ENCODE measurements around the gene SLC38A1.

SLC38A1 gene

GRCh38 chr12:46174919-46175318 lies 93.9 kb downstream of the SLC38A1 start:
- no peak overlapping the region for H2BK120ac ChIP-seq (ENCODE audit: low read depth, low read length)
- no peak overlapping the region for H2BK5ac ChIP-seq (ENCODE audit: low read length)
- H3K4me2 ChIP-seq (ENCODE audit: low read length): no peak overlapping the region
- no peak overlapping the region for H3K18ac ChIP-seq (ENCODE audit: low read length)
- no peak overlapping the region for H3K9ac ChIP-seq (ENCODE audit: low read length)
- H3K79me1 ChIP-seq (ENCODE audit: low read length): no peaks in the 10 kb centered on the region
- H3K27me3 ChIP-seq (ENCODE audit: insufficient read depth, low read length, poor library complexity): no peaks in the 10 kb centered on the region
- H4K5ac ChIP-seq (ENCODE audit: low read length): no peak overlapping the region
- DNase-seq: no peak
- H2AK5ac ChIP-seq (ENCODE audit: low read length): no peak overlapping the region
- H3K4ac ChIP-seq (ENCODE audit: low read depth, low read length): no peak overlapping the region
- no peak overlapping the region for H3K4me3 ChIP-seq (ENCODE audit: low read length)
- no peak overlapping the region for H4K8ac ChIP-seq (ENCODE audit: low read depth, low read length)
- H2BK15ac ChIP-seq (replicated peaks; ENCODE audit: low read depth): no peak overlapping the region
- H3K79me2 ChIP-seq (ENCODE audit: control insufficient read depth, insufficient read depth, low read length): no peaks in the 10 kb centered on the region
- H3K56ac ChIP-seq (ENCODE audit: low read length): no peak overlapping the region
- H3K36me3 ChIP-seq (ENCODE audit: control insufficient read depth, insufficient read depth, low read length): no peaks in the 10 kb centered on the region
- H3K4me1 ChIP-seq (ENCODE audit: control insufficient read depth, low read depth, low read length): no peaks in the 10 kb centered on the region
- no peak overlapping the region for H3K27ac ChIP-seq (ENCODE audit: low read depth, low read length)
- WGBS (ENCODE audit: extremely low coverage, insufficient coverage, low lambda C conversion rate): no CpG with 5 or more reads among the region's 8 CpGs
- H3K23ac ChIP-seq (ENCODE audit: low read length): no peak overlapping the region

- Histone ChIP-seq H3K4me2 (ENCODE audit: low read length) (no peak overlapping the region), H3K9ac (ENCODE audit: low read length) (no peak overlapping the region), H3K56ac (ENCODE audit: low read length) (no peak overlapping the region), H3K79me1 (ENCODE audit: low read length) (no peaks in the 10 kb centered on the region), H3K4me3 (ENCODE audit: low read length) (no peak overlapping the region), H3K4ac (ENCODE audit: low read depth, low read length) (no peak overlapping the region), H4K5ac (ENCODE audit: low read length) (no peak overlapping the region), H2AK5ac (ENCODE audit: low read length) (no peak overlapping the region), H3K27ac (ENCODE audit: low read depth, low read length) (no peak overlapping the region), H3K23ac (ENCODE audit: low read length) (no peak overlapping the region), H2BK15ac (replicated peaks; ENCODE audit: low read depth) (no peak overlapping the region), H3K4me1 (ENCODE audit: control insufficient read depth, low read depth, low read length) (no peaks in the 10 kb centered on the region), H3K79me2 (ENCODE audit: control insufficient read depth, insufficient read depth, low read length) (no peaks in the 10 kb centered on the region), H2BK5ac (ENCODE audit: low read length) (no peak overlapping the region), H4K8ac (ENCODE audit: low read depth, low read length) (no peak overlapping the region), H3K18ac (ENCODE audit: low read length) (no peak overlapping the region), H3K27me3 (ENCODE audit: insufficient read depth, low read length, poor library complexity) (no peaks in the 10 kb centered on the region), H3K36me3 (ENCODE audit: control insufficient read depth, insufficient read depth, low read length) (no peaks in the 10 kb centered on the region), H2BK120ac (ENCODE audit: low read depth, low read length) (no peak overlapping the region)
- no CpG with 5 or more reads among the region's 12 CpGs for WGBS (ENCODE audit: extremely low coverage, insufficient coverage, low lambda C conversion rate)
- DNase-seq: no peak
Observed at GRCh38 chr12:46174061-46174662, 94.7 kb downstream of the SLC38A1 start.

DNA sequence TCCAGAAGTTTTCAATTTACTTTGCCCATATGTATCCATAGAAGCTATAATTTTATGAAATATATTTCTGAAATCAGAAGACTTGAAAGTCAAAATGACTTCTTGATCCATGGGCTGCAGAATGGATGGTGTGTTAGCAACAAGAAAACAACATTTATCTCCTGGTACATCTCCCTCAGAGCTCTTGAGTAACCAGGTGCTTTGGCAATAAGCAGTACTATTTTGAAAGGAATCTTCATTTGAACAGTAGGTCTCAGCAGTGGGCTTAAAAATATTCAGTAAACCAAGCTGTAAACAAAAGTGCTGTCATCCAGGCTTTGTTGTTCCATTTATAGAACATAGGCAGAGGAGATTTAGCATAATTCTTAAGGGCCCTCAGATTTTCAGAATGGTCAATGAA lies 100.4 kb downstream of the SLC38A1 start:
- Histone ChIP-seq H3K79me1 (ENCODE audit: low read length) (no peaks in the 10 kb centered on the region), H2BK5ac (ENCODE audit: low read length) (no peak overlapping the region), H4K5ac (ENCODE audit: low read length) (no peak overlapping the region), H3K4me2 (ENCODE audit: low read length) (no peak overlapping the region), H4K8ac (ENCODE audit: low read depth, low read length) (no peak overlapping the region), H3K9ac (ENCODE audit: low read length) (no peak overlapping the region), H3K79me2 (ENCODE audit: control insufficient read depth, insufficient read depth, low read length) (no peaks in the 10 kb centered on the region), H3K18ac (ENCODE audit: low read length) (no peak overlapping the region), H2BK15ac (replicated peaks; ENCODE audit: low read depth) (no peak overlapping the region), H3K4ac (ENCODE audit: low read depth, low read length) (no peak overlapping the region), H3K56ac (ENCODE audit: low read length) (no peak overlapping the region), H3K27ac (ENCODE audit: low read depth, low read length) (no peak overlapping the region), H3K4me3 (ENCODE audit: low read length) (no peak overlapping the region), H3K23ac (ENCODE audit: low read length) (no peak overlapping the region), H2AK5ac (ENCODE audit: low read length) (no peak overlapping the region), H3K27me3 (ENCODE audit: insufficient read depth, low read length, poor library complexity) (no peaks in the 10 kb centered on the region), H3K36me3 (ENCODE audit: control insufficient read depth, insufficient read depth, low read length) (no peaks in the 10 kb centered on the region), H2BK120ac (ENCODE audit: low read depth, low read length) (no peak overlapping the region), H3K4me1 (ENCODE audit: control insufficient read depth, low read depth, low read length) (no peaks in the 10 kb centered on the region)
- no peak for DNase-seq

- Histone ChIP-seq H4K8ac (ENCODE audit: low read depth, low read length) (no peak overlapping the region), H3K4me1 (ENCODE audit: control insufficient read depth, low read depth, low read length) (no peaks in the 10 kb centered on the region), H2BK5ac (ENCODE audit: low read length) (no peak overlapping the region), H2AK5ac (ENCODE audit: low read length) (no peak overlapping the region), H3K79me1 (ENCODE audit: low read length) (no peaks in the 10 kb centered on the region), H3K4me2 (ENCODE audit: low read length) (no peak overlapping the region), H2BK15ac (replicated peaks; ENCODE audit: low read depth) (no peak overlapping the region), H3K4ac (ENCODE audit: low read depth, low read length) (no peak overlapping the region), H3K27ac (ENCODE audit: low read depth, low read length) (no peak overlapping the region), H3K18ac (ENCODE audit: low read length) (no peak overlapping the region), H3K36me3 (ENCODE audit: control insufficient read depth, insufficient read depth, low read length) (no peaks in the 10 kb centered on the region), H3K79me2 (ENCODE audit: control insufficient read depth, insufficient read depth, low read length) (no peaks in the 10 kb centered on the region), H4K5ac (ENCODE audit: low read length) (no peak overlapping the region), H3K56ac (ENCODE audit: low read length) (no peak overlapping the region), H3K4me3 (ENCODE audit: low read length) (no peak overlapping the region), H3K27me3 (ENCODE audit: insufficient read depth, low read length, poor library complexity) (no peaks in the 10 kb centered on the region), H3K9ac (ENCODE audit: low read length) (no peak overlapping the region), H2BK120ac (ENCODE audit: low read depth, low read length) (no peak overlapping the region), H3K23ac (ENCODE audit: low read length) (no peak overlapping the region)
- no peak for DNase-seq
- no CpG with 5 or more reads among the region's 2 CpGs for WGBS (ENCODE audit: extremely low coverage, insufficient coverage, low lambda C conversion rate)
Observed at GRCh38 chr12:46167412-46167811, 101.4 kb downstream of the SLC38A1 start.

DNA sequence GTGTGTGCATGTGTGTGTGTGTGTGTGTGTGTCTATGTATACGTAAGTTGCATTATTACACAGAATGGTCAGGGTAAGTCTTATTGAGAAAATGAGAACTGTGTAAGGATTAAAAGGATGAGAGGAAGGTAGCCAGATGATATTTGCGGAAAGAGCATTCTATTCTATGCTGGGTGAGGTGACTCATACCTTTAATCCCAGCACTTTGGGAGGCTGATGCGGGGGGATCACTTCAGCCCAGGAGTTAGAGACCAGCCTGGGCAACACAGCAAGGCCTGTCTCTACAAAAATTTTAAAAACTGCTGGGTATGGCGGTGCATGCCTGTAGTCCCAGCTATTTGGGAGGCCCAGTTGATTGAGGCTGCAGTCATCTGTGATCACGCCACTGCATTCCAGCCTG lies 103.7 kb downstream of the SLC38A1 start:
- Histone ChIP-seq H3K79me1 (ENCODE audit: low read length) (no peaks in the 10 kb centered on the region), H4K8ac (ENCODE audit: low read depth, low read length) (no peak overlapping the region), H3K27me3 (ENCODE audit: insufficient read depth, low read length, poor library complexity) (no peaks in the 10 kb centered on the region), H3K4ac (ENCODE audit: low read depth, low read length) (no peak overlapping the region), H2BK120ac (ENCODE audit: low read depth, low read length) (no peak overlapping the region), H3K56ac (ENCODE audit: low read length) (no peak overlapping the region), H3K4me2 (ENCODE audit: low read length) (no peak overlapping the region), H3K4me1 (ENCODE audit: control insufficient read depth, low read depth, low read length) (no peaks in the 10 kb centered on the region), H3K4me3 (ENCODE audit: low read length) (no peak overlapping the region), H2BK5ac (ENCODE audit: low read length) (no peak overlapping the region), H3K27ac (ENCODE audit: low read depth, low read length) (no peak overlapping the region), H3K9ac (ENCODE audit: low read length) (no peak overlapping the region), H3K23ac (ENCODE audit: low read length) (no peak overlapping the region), H3K79me2 (ENCODE audit: control insufficient read depth, insufficient read depth, low read length) (no peaks in the 10 kb centered on the region), H3K36me3 (ENCODE audit: control insufficient read depth, insufficient read depth, low read length) (no peaks in the 10 kb centered on the region), H3K18ac (ENCODE audit: low read length) (no peak overlapping the region), H2AK5ac (ENCODE audit: low read length) (no peak overlapping the region), H4K5ac (ENCODE audit: low read length) (no peak overlapping the region), H2BK15ac (replicated peaks; ENCODE audit: low read depth) (no peak overlapping the region)
- no peak for DNase-seq
- no CpG with 5 or more reads among the region's 5 CpGs for WGBS (ENCODE audit: extremely low coverage, insufficient coverage, low lambda C conversion rate)

DNA sequence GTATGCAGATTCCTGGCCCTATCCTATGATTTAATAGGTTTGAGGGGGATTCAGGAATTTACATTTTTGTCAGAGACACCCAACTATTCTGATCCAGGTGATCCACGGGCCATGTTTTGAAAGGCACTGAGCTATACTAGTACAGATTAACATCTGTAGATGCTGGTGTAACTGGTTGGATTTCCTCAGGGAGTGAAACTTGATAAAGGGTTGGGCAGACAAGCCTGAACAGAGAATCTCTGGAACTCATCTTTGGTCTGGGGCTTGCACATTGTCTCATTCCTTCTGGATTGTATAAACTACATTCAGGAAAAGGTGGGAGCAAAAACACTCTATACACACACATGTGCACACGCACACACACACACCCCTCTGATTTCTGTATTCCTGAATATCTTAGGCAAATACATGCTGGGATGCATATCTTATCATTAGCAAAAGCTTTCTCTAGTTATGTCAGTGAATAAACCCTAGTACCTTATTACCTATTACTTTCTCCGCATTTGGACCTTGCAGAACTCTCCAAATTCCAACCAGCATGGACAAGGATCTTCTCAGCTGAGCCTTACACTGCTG lies 104.6 kb downstream of the SLC38A1 start:
- H3K27ac ChIP-seq (ENCODE audit: low read depth, low read length): no peak overlapping the region
- H3K9ac ChIP-seq (ENCODE audit: low read length): no peak overlapping the region
- no peaks in the 10 kb centered on the region for H3K27me3 ChIP-seq (ENCODE audit: insufficient read depth, low read length, poor library complexity)
- H3K4me3 ChIP-seq (ENCODE audit: low read length): no peak overlapping the region
- no peak overlapping the region for H2BK120ac ChIP-seq (ENCODE audit: low read depth, low read length)
- no peak overlapping the region for H3K4me2 ChIP-seq (ENCODE audit: low read length)
- no peak overlapping the region for H2AK5ac ChIP-seq (ENCODE audit: low read length)
- H2BK15ac ChIP-seq (replicated peaks; ENCODE audit: low read depth): no peak overlapping the region
- no peak overlapping the region for H4K5ac ChIP-seq (ENCODE audit: low read length)
- H4K8ac ChIP-seq (ENCODE audit: low read depth, low read length): no peak overlapping the region
- WGBS (ENCODE audit: extremely low coverage, insufficient coverage, low lambda C conversion rate): no CpG with 5 or more reads among the region's 3 CpGs
- H3K4ac ChIP-seq (ENCODE audit: low read depth, low read length): no peak overlapping the region
- no peaks in the 10 kb centered on the region for H3K79me2 ChIP-seq (ENCODE audit: control insufficient read depth, insufficient read depth, low read length)
- H3K36me3 ChIP-seq (ENCODE audit: control insufficient read depth, insufficient read depth, low read length): no peaks in the 10 kb centered on the region
- H2BK5ac ChIP-seq (ENCODE audit: low read length): no peak overlapping the region
- no peaks in the 10 kb centered on the region for H3K79me1 ChIP-seq (ENCODE audit: low read length)
- H3K18ac ChIP-seq (ENCODE audit: low read length): no peak overlapping the region
- no peak overlapping the region for H3K56ac ChIP-seq (ENCODE audit: low read length)
- DNase-seq: no peak
- no peak overlapping the region for H3K23ac ChIP-seq (ENCODE audit: low read length)
- no peaks in the 10 kb centered on the region for H3K4me1 ChIP-seq (ENCODE audit: control insufficient read depth, low read depth, low read length)
